Islet of Langerhans (tissue), 1 donor: ENCODE measurements around the gene PARD3.
"Not testable (repeated sequence)": the region's sequence is repeated elsewhere in the genome, so short reads cannot be mapped to it uniquely, and the experiment has no call there.

Experiments
- FAIRE-seq: peaks from one replicate; lab custom pipeline; 2011; peaks lifted over from hg19 to GRCh38; lab: Jason Lieb, UNC

PARD3 gene

DNA sequence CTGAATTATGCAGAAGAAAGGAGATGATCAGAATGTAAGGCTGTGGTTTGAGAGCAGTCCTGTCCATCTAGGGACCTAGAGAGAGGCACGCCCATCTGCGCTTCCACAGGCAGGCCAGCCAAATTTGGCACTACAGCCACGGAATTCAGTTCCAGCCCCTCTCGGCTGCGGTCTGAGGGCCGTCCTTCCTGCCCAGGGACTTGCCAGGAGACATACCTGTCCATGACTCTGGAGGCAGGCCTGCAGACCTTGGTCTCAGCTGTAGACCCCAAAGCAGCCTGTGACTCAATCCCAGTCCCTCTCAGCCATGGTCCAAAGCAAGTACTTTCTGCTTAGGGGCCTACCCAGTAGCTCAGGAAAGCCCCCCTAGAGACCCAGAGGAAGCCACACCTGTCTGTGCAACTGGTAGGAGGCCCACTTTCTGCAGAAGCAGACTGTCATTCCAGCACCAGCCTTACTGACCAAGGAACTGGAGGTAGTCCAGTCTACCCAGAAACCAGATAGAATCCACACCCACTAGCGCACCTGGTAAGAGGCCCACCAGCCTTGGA lies 720.9 kb downstream of the PARD3 start:
- no peak for FAIRE-seq

DNA sequence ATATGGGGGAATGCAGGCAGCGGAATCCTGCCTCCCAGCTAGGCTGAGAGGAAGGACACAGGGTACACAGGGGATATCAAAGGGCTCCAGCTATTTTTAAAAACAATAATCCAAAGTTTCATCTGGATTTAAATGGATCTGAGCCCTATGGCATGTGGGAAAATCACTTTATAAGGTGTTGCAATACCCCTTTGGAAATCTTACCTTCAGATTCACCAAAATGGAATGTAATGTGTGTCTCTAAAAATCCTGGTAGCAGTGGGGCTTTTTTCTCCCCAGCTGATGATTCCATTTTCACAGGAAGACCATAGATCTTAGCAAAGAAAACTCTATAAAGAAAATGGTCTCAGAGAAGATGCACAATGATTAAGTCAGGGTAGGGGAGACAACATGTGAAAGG lies 722.2 kb downstream of the PARD3 start:
- FAIRE-seq: no peak

- FAIRE-seq: no peak
Measured at GRCh38 chr10:34091635-34092195, 723.4 kb downstream of the PARD3 start.

DNA sequence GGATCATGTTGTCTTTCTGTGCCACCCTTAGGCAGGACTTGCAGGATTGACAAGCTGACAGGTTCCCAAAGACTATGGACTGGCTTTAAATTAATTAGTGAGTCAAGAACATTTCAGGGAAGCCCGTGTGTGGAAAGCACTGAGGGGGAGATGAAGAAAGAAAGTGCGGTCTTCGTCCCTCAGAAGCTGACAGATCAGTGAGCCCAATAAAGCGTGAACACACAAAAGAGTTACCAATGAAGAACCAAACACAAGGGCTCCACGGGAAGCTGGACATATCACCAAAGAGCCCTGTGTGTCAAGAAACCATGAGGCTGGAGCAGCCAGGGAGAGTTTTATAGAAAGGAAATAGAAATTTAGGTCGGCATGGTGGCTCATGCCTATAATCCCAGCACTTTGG lies 725.8 kb downstream of the PARD3 start:
- FAIRE-seq: no peak

- no peak for FAIRE-seq
Measured at GRCh38 chr10:34088208-34088794, 726.8 kb downstream of the PARD3 start.

DNA sequence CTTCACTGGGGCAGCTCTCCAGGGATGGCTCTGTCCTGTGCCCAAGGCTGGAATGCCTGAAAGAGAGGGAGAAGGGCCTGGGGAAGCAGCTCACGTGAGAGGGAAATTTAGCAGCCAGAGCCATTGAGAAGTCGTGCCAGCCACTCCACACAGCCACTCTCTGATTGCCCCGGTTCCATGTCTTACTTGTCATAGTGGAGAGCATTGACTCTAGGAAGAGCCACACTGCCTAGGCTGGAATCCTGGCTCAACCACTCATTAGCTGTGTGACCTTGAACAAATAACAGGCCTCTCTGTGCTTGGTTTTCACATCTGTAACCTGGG lies 728.0 kb downstream of the PARD3 start:
- no peak for FAIRE-seq

DNA sequence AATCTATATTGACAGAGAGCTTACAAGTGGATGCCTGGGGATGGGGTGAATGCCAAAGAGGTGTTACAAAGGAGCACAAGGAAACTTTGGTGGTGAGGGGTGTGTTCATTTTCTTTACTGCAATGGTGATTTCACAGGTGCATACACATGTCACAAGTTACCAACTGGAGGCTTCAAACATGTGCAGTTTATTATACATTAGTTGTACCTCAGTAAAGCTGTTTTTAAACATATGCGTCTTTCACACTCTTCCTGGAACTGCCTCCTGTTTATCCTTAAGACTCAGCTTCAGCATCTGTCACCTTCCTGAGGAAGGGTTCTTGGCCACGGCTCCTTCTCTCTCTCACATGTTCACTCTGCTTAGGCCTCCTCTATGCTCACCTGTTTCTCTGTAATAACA lies 731.5 kb downstream of the PARD3 start:
- no peak for FAIRE-seq

- no peak for FAIRE-seq
Measured at GRCh38 chr10:34081948-34082347, 733.1 kb downstream of the PARD3 start.

DNA sequence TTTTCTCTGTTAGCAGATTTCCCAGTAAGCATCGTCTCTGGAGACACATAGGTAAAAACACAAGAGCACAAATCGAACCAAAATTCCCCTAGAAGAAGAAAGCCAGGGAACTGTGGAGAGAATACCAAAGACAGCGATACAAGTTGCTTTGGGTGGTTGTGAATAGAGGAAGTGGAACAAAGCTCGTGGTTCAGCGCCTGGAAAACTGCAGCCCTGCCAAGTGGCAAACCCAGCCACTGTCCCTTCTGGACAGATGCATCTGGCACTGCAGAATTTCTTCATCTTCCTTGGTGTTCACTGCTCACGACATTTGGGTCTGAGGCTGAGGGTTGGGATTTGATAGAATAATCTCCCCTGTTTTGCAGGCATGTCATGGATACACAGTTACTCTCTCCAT lies 733.8 kb downstream of the PARD3 start:
- FAIRE-seq: no peak

DNA sequence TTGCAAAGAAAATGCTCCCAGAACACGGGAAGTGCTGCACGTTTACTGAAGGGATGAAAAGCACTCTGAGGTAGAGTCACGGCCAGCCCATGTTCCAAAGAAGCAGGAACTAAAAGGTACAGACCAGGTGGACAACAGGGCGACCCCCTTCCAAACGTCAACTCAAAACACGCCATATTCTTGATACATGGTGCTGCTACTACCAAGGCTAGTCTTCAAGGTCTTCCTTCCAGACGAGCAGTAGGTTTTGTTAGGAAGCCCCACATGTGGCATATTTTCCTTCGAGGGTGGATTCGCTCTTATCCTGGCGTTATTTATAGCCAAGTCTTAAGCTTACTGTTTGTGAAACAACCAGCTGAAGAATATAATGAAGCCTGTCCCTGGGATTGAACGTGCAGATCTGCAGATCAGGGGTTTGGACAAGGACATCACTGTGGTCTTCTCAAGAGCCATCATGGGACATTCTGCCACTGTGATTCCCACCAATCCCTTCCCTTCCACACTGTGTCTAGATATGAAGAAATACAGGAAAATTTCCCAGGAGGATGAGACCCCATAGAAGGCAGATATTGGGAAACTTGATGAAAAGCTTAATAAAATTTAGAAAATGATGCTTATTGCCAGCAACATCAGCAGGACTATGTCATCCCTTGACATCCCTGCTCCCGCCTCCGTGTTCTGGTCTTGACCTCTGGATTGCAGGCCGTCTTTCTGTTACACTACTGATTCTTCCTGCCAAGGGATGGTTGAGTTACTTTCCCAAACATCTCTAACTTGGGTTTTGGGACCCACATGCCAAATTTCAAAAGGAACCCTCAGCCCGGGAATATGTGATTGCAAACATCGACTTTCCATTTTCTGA lies 734.4 kb downstream of the PARD3 start:
- no peak for FAIRE-seq

DNA sequence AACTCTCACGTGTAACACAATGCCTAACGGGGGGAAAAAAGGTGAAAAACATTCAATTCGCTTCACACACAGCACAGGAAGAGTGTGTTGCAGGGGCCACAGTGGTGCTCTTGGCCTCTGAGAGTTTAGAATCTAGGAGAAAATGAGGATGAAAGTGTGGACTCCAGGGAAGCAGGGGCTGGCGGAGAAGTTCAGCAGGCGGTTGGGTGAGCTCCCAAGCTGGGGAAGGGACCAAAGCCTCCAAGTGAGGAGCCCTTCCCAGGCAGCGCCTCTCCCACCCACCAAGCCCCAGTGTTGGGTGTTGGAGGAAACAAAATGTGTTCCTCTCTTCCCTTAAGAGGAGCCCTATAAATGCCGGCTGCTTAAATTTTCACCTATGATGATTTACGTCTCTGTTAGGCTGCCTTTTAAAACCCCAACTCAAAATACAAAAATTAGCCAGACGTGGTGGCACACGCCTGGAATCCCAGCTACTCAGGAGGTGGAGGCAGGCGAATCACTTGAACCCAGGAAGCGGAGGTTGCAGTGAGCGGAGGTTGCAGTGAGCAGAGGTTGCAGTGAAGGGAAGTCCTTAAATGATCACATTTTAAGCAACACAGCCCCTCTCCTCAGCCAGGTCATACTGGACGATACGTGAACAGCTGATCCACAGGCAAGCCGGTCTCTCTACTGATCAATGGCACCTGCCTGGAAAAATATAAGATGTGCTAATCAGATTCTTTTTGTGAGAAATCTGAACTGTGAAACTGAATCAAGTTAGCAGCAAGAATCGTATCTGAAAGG lies 735.2 kb downstream of the PARD3 start:
- FAIRE-seq: no peak

DNA sequence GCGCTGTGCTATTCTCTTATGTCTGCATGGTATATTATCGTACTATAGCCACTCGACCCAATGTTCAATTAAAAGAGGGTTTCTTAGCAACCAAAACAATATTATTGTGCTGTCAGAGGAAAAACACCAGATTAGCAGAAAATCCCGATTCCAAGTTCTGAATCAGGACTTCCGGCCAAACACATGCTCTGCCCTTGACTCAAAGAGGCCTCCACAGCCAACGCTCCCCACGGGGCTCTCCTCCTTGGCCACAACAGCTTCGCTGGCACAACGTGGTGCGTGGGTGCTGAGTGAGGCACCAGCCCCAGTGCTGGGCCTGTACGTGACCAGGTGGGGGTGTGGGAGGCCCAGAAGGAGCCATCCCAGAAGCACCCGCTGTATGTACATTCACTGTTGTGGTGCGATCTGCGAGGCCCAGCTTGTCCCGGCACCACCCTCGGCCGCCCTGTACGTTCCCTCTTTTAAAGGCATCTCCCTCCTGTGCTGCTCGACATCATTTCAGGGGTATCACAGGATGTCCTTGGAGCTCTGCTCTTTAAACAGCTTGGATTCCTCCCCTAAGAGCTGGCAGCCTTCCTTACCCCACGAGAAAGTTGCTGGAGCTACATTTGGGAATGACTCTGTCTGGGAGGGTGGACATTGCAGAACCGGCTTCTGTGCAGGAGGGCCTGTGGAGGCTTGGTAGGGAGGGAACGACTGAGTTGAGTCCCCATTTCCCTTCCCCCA lies 736.2 kb downstream of the PARD3 start:
- no peak for FAIRE-seq

DNA sequence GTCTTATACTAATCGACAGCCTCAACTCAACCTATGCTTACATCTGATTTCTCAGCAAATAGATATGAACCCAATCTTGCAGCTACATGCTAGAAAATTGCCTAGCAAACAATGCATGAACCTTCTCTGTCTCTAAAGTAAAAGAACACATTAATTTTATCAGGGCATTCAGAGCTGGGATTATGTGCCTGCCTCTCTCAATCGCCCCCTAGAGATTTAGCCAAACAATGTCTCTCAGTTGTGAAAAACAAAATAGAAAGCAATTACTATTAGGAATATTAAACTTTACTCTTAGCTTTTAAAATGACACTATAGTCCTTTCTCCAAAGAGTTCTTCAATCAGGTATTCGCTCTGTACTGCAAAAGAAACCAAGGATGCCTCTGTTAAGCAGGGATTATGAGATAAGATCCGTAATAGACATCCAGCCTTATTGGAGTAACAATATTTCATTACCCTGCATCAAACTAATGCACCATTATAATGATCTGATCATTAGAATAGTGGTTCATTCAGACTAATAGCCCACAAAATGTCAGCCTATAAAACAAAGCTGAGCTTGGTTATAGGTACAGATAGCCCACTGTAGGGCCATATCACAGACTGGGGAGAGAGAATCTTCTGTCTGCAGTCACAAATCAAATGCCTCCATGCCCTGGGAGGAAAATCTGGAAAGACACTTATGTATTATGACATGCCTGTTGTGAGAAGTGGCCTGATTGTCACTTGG lies 736.9 kb downstream of the PARD3 start:
- FAIRE-seq: no peak

GRCh38 chr10:34076443-34076842 lies 738.7 kb downstream of the PARD3 start:
- no peak for FAIRE-seq

GRCh38 chr10:34075254-34075926 lies 739.7 kb downstream of the PARD3 start:
- FAIRE-seq: no peak

- FAIRE-seq: peak; percentile 87
Measured at GRCh38 chr10:34074051-34074450, 741.0 kb downstream of the PARD3 start.

DNA sequence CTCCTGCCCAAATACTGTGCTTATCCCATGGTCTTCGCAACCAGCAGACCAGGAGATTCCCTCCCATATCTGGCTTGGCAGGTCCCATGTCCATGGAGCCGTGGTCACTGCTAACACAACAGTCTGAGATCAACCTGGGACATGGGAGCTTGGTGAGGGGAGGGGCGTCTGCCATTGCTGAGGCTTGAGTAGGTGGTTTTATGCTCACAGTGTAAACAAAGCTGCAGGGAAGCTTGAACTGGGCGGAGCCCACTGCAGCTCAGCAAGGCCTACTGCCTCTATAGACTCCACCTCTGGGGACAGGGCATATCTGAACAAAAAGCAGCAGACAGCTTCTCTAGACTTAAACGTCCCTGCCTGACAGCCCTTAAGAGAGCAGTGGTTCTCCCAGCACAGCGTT lies 747.4 kb downstream of the PARD3 start:
- not testable (repeated sequence) for FAIRE-seq

DNA sequence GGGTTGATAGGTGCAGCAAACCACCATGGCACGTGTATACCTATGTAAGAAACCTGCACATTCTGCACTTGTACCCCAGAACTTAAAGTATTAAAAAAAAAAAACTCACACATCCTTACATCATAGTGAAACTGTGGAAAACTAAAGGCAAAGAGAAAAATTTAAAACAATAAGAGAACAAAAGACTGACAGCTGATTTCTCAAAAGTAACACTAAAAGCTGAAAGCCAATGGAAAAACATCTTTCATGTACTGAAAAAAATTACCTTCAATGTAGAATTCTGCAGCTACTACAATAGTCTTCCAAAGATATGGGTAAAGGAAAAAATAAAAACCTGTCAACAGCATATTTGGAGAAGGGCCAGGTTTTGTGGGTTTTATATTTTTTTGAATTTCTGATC lies 751.5 kb downstream of the PARD3 start:
- no peak for FAIRE-seq

GRCh38 chr10:34061841-34062240 lies 753.3 kb downstream of the PARD3 start:
- no peak for FAIRE-seq
